ENCODE data around the gene CFDP1. TPM values are rescaled to one million over a fixed set of nuclear protein-coding genes. Genes with fewer than 3 reads are reported as not detected.
"Not testable (repeated sequence)": the region's sequence is repeated elsewhere in the genome, so short reads cannot be mapped to it uniquely, and the experiment has no call there.

The CFDP1 gene
- total RNA-seq, 2 donors from 2014 or later: 88.7 to 117 TPM

- WGBS, 2 experiments (ENCODE audit: insufficient coverage in 1 of 2, insufficient read length in 1 of 2): 91 to 94% methylated on average over 6 to 8 of the region's 8 CpGs
- TF ChIP-seq CTCF (conservative IDR thresholded peaks at IDR 0.05): no peak
- H3K4me1 Mint-ChIP-seq: no peaks in the 10 kb centered on the region
Observed at GRCh38 chr16:75280331-75280804, 152.9 kb downstream of the CFDP1 start.

GRCh38 chr16:75279305-75279704 is 154.0 kb downstream of the CFDP1 start:
- Histone ChIP-seq H3K27me3 (ENCODE audit: control insufficient read depth, insufficient read depth, low read length, poor library complexity, severe bottlenecking) (no peaks in the 10 kb centered on the region), H3K27ac (ENCODE audit: low read depth, low read length) (no peak overlapping the region), H3K4me3 (ENCODE audit: low read length) (no peak overlapping the region), H3K9ac (ENCODE audit: extremely low read depth, low read length, poor library complexity, severe bottlenecking) (no peak overlapping the region), H3K36me3 (ENCODE audit: control insufficient read depth, insufficient read depth, low read length) (no peaks in the 10 kb centered on the region), H3K4me1 (ENCODE audit: control insufficient read depth, insufficient read depth, low read length) (no peaks in the 10 kb centered on the region), H3K9me3 (ENCODE audit: control insufficient read depth, low read length) (no peaks in the 10 kb centered on the region)
- Mint-ChIP-seq H3K4me3 (no peak overlapping the region), H3K4me1 (no peaks in the 10 kb centered on the region), H3K27me3 (ENCODE audit: insufficient read depth) (no peaks in the 10 kb centered on the region), H3K9me3 (no peaks in the 10 kb centered on the region), H3K36me3 (ENCODE audit: low read depth) (peaks cover 1% of the 10 kb centered on the region), H3K27ac (no peak overlapping the region)
- DNase-seq: peak; percentile 75
- no peak for TF ChIP-seq CTCF (conservative IDR thresholded peaks at IDR 0.05)
- 57 to 75% methylated on average over 8 to 10 of the region's 10 CpGs for WGBS, 2 experiments (ENCODE audit: insufficient coverage in 1 of 2, insufficient read length in 1 of 2)

More at GRCh38 chr16:75280331-75280804, 152.9 kb downstream of the CFDP1 start:
- H3K27me3 Mint-ChIP-seq (ENCODE audit: insufficient read depth): no peaks in the 10 kb centered on the region
- H3K9me3 Mint-ChIP-seq: peaks cover 2% of the 10 kb centered on the region
- no peak overlapping the region for H3K27ac Mint-ChIP-seq
- H3K27ac ChIP-seq (ENCODE audit: low read depth, low read length): no peak overlapping the region
- no peak for DNase-seq
- no peak overlapping the region for H3K4me3 ChIP-seq (ENCODE audit: low read length)
- no peak overlapping the region for H3K9ac ChIP-seq (ENCODE audit: extremely low read depth, low read length, poor library complexity, severe bottlenecking)
- peaks cover 7% of the 10 kb centered on the region for H3K36me3 ChIP-seq (ENCODE audit: control insufficient read depth, insufficient read depth, low read length)
- H3K27me3 ChIP-seq (ENCODE audit: control insufficient read depth, insufficient read depth, low read length, poor library complexity, severe bottlenecking): no peaks in the 10 kb centered on the region
- H3K4me3 Mint-ChIP-seq: no peak overlapping the region
- H3K36me3 Mint-ChIP-seq (ENCODE audit: low read depth): peaks cover 9% of the 10 kb centered on the region
- H3K9me3 ChIP-seq (ENCODE audit: control insufficient read depth, low read length): peaks cover 4% of the 10 kb centered on the region
- no peaks in the 10 kb centered on the region for H3K4me1 ChIP-seq (ENCODE audit: control insufficient read depth, insufficient read depth, low read length)

GRCh38 chr16:75273054-75273925 is 160.0 kb downstream of the CFDP1 start:
- Mint-ChIP-seq H3K4me1 (no peaks in the 10 kb centered on the region), H3K27ac (no peak overlapping the region), H3K27me3 (ENCODE audit: insufficient read depth) (no peaks in the 10 kb centered on the region), H3K4me3 (no peak overlapping the region), H3K36me3 (ENCODE audit: low read depth) (no peaks in the 10 kb centered on the region), H3K9me3 (no peaks in the 10 kb centered on the region)
- Histone ChIP-seq H3K9me3 (ENCODE audit: control insufficient read depth, low read length) (no peaks in the 10 kb centered on the region), H3K27me3 (ENCODE audit: control insufficient read depth, insufficient read depth, low read length, poor library complexity, severe bottlenecking) (no peaks in the 10 kb centered on the region), H3K4me3 (ENCODE audit: low read length) (no peak overlapping the region), H3K27ac (ENCODE audit: low read depth, low read length) (no peak overlapping the region), H3K36me3 (ENCODE audit: control insufficient read depth, insufficient read depth, low read length) (no peaks in the 10 kb centered on the region), H3K4me1 (ENCODE audit: control insufficient read depth, insufficient read depth, low read length) (no peaks in the 10 kb centered on the region), H3K9ac (ENCODE audit: extremely low read depth, low read length, poor library complexity, severe bottlenecking) (no peak overlapping the region)
- WGBS, 2 experiments (ENCODE audit: insufficient coverage in 1 of 2, insufficient read length in 1 of 2): 90 to 93% methylated on average over 15 to 23 of the region's 23 CpGs
- TF ChIP-seq CTCF (conservative IDR thresholded peaks at IDR 0.05): no peak
- no peak for DNase-seq

GRCh38 chr16:75272629-75273028 is 160.7 kb downstream of the CFDP1 start:
- not testable (repeated sequence) for H3K4me3 ChIP-seq (ENCODE audit: low read length); H3K4me1 ChIP-seq (ENCODE audit: control insufficient read depth, insufficient read depth, low read length); H3K27me3 Mint-ChIP-seq (ENCODE audit: insufficient read depth); H3K36me3 ChIP-seq (ENCODE audit: control insufficient read depth, insufficient read depth, low read length); H3K36me3 Mint-ChIP-seq (ENCODE audit: low read depth); H3K9me3 ChIP-seq (ENCODE audit: control insufficient read depth, low read length); H3K27me3 ChIP-seq (ENCODE audit: control insufficient read depth, insufficient read depth, low read length, poor library complexity, severe bottlenecking); H3K27ac Mint-ChIP-seq; H3K9me3 Mint-ChIP-seq; H3K4me3 Mint-ChIP-seq; H3K9ac ChIP-seq (ENCODE audit: extremely low read depth, low read length, poor library complexity, severe bottlenecking); DNase-seq; H3K4me1 Mint-ChIP-seq
- 93 to 97% methylated on average over 10 of the region's 10 CpGs for WGBS, 2 experiments (ENCODE audit: insufficient coverage in 1 of 2, insufficient read length in 1 of 2)
- peak overlapping the region; percentile 47 for H3K27ac ChIP-seq (ENCODE audit: low read depth, low read length)

All from endodermal cell (in vitro differentiated cells).